Endothelial cell of umbilical vein (primary cell): ENCODE measurements around the gene CD300LD. TPM values are rescaled to one million over a fixed set of nuclear protein-coding genes. Genes with fewer than 3 reads are reported as not detected.
"Not testable (repeated sequence)": the region's sequence is repeated elsewhere in the genome, so short reads cannot be mapped to it uniquely, and the experiment has no call there.

ENCODE experiments used
- BruUV-seq: library from RNA; stranded (reverse); fragments of 400-500 nt; replicated peaks from 2 replicates; lab custom pipeline; 2021; lab: Mats Ljungman, UMichigan
- CTCF ChIA-PET: fragments of 300-600, 350-600 bp; sonication (Branson Sonifier 250); formaldehyde crosslinking; loops from one replicate; lab custom pipeline; 2021; ENCODE audit warnings: antibody characterized with exemption, inconsistent platforms; lab: Charles Lee
- POLR2A ChIA-PET: fragments of 300-600, 350-600 bp; sonication (Branson Sonifier 250); formaldehyde crosslinking; loops from one replicate; lab custom pipeline; 2021; ENCODE audit warnings: antibody characterized with exemption, inconsistent platforms; lab: Charles Lee
- DNase-seq: peaks from one replicate; pipeline ENCODE4 v3.0.0-alpha.2; 2011; ENCODE audit warnings: low read depth, low spot score
- FAIRE-seq: peaks from 2 replicates; lab custom pipeline; 2011; peaks lifted over from hg19 to GRCh38; lab: Jason Lieb, UNC
- H2AFZ ChIP-seq: 2 replicates; pipeline ENCODE4 v1.6.0; 2012; ENCODE audit warnings: low read depth, low read length, control low read depth, inconsistent platforms
- H3K27ac ChIP-seq: 2 replicates; pipeline ENCODE4 v1.5.1; 2011; ENCODE audit warnings: low read depth, mild to moderate bottlenecking, control low read depth, low read length, moderate library complexity; ENCODE audit not compliant: insufficient read depth
- H3K27me3 ChIP-seq, 2 experiments: 2 replicates each; pipeline versions ENCODE4 v1.6.0 to v1.6.1; 2011; ENCODE audit warnings: low read length in 2 of 2, mixed read lengths in 1 of 2; ENCODE audit not compliant: control insufficient read depth in 2 of 2, insufficient read depth in 2 of 2
- H3K36me3 ChIP-seq, 2 experiments: 2 replicates in 1 of 2; 3 replicates in 1 of 2; pipeline ENCODE4 v1.5.1; 2011; ENCODE audit warnings: low read length in 2 of 2, mild to moderate bottlenecking in 1 of 2, moderate library complexity in 1 of 2; ENCODE audit not compliant: control insufficient read depth in 2 of 2, insufficient read depth in 2 of 2; ENCODE audit errors: extremely low read depth in 1 of 2
- H3K4me1 ChIP-seq: 3 replicates; pipeline ENCODE4 v1.5.1; 2011; ENCODE audit warnings: mild to moderate bottlenecking, low read length; ENCODE audit not compliant: control insufficient read depth, insufficient read depth; ENCODE audit errors: extremely low read depth
- H3K4me2 ChIP-seq: 2 replicates; pipeline ENCODE4 v1.6.1; 2011; ENCODE audit warnings: low read length, control low read depth, mixed read lengths; ENCODE audit not compliant: insufficient read depth
- H3K4me3 ChIP-seq, 3 experiments: fragments of 200-600 bp in 1 of 3; sonication (generic), shearing (Covaris generic) in 1 of 3; replicated peaks in 1 of 3; 2 replicates each; pipeline ENCODE4 v1.5.1; 2011 to 2016; ENCODE audit warnings: control low read depth in 3 of 3, low read length in 3 of 3, mild to moderate bottlenecking in 2 of 3, inconsistent platforms in 1 of 3, low read depth in 1 of 3, moderate library complexity in 1 of 3; ENCODE audit not compliant: insufficient read depth in 1 of 3
- H3K79me2 ChIP-seq: 2 replicates; pipeline ENCODE4 v1.6.0; 2012; ENCODE audit warnings: low read length, inconsistent platforms; ENCODE audit not compliant: control insufficient read depth, insufficient read depth
- H3K9ac ChIP-seq: replicated peaks from 2 replicates; pipeline ENCODE3; 2011; ENCODE audit warnings: low read length, control low read depth; ENCODE audit not compliant: insufficient read depth; ENCODE audit errors: extremely low read depth
- H3K9me1 ChIP-seq: replicated peaks from 3 replicates; pipeline ENCODE4 v1.6.0; 2011; ENCODE audit warnings: mild to moderate bottlenecking, low read length; ENCODE audit not compliant: control insufficient read depth, insufficient read depth; ENCODE audit errors: extremely low read depth
- H3K9me3 ChIP-seq: replicated peaks from 2 replicates; pipeline ENCODE4 v1.5.1; 2012; ENCODE audit warnings: low read length, inconsistent platforms; ENCODE audit not compliant: control insufficient read depth, insufficient read depth
- H4K20me1 ChIP-seq: replicated peaks from 2 replicates; pipeline ENCODE3; 2011; ENCODE audit warnings: mild to moderate bottlenecking, low read length; ENCODE audit not compliant: control insufficient read depth, insufficient read depth; ENCODE audit errors: extremely low read depth
- EZH2 ChIP-seq: IDR thresholded peaks from 2 replicates; pipeline ENCODE4 v1.6.1; 2012; ENCODE audit warnings: borderline replicate concordance, low read depth, mild to moderate bottlenecking, moderate library complexity, low read length, inconsistent platforms; ENCODE audit not compliant: severe bottlenecking
- FOS ChIP-seq: IDR thresholded peaks from 2 replicates; pipeline ENCODE4 v1.6.1; 2011; ENCODE audit warnings: mild to moderate bottlenecking, low read length, moderate library complexity, borderline replicate concordance; ENCODE audit not compliant: insufficient read depth
- GATA2 ChIP-seq: IDR thresholded peaks from 2 replicates; pipeline ENCODE4 v1.7.0; 2011; ENCODE audit warnings: low read depth, mild to moderate bottlenecking, moderate library complexity, mixed read lengths, low read length; ENCODE audit not compliant: insufficient read length, insufficient read depth
- JUN ChIP-seq: IDR thresholded peaks from 2 replicates; pipeline ENCODE4 v1.6.1; 2011; ENCODE audit warnings: borderline replicate concordance, low read depth; ENCODE audit not compliant: insufficient read length, insufficient read depth
- MAX ChIP-seq: IDR thresholded peaks from 2 replicates; pipeline ENCODE4 v1.6.1; 2011; ENCODE audit not compliant: insufficient read depth, insufficient read length
- MYC ChIP-seq: IDR thresholded peaks from one replicate; pipeline ENCODE4 v1.6.1; 2011; ENCODE audit warnings: mild to moderate bottlenecking, low read depth, low read length
- POLR2A ChIP-seq: IDR thresholded peaks from 2 replicates; pipeline ENCODE4 v1.6.1; 2012; ENCODE audit warnings: low read depth, mild to moderate bottlenecking, control low read depth, low read length
- POLR2AphosphoS5 ChIP-seq: IDR thresholded peaks from 2 replicates; pipeline ENCODE4 v1.6.1; 2012; ENCODE audit warnings: low read depth, mild to moderate bottlenecking, control low read depth, low read length, moderate library complexity; ENCODE audit not compliant: insufficient read depth
- dilution Hi-C: fragments of 300-500 bp; cut with MboI; formaldehyde crosslinking; loops from one replicate; pipeline ENCODE4 v1.15.0; 2019; ENCODE audit warnings: low sequenced_read_pairs; ENCODE audit not compliant: extremely low pct_ligation_motif_present
- intact Hi-C: fragments of 100-400 bp; cut with micrococcal nuclease; formaldehyde crosslinking; loops from one replicate; pipeline ENCODE4 v1.10.0; 2022
- polyA plus RNA-seq, 4 experiments: library from polyadenylated mRNA; depleted of rRNA in 3 of 4; stranded (reverse) in 3 of 4; unstranded in 1 of 4; fragments of >200 nt; gene quantifications; 2 replicates each; pipeline versions ENCODE4 v1.2.1 to v1.2.3, GENCODE V29; 2011 to 2012; ENCODE audit warnings: missing spikeins in 1 of 4
- total RNA-seq: library from RNA; stranded (reverse); gene quantifications from 2 replicates; pipeline ENCODE4 v1.2.3, GENCODE V29; 2021
- TF ChIP-seq, protein P1 (sequence below), 2 donors: IDR thresholded peaks; 1 replicate in 1 of 2; 2 replicates in 1 of 2; pipeline ENCODE4 v1.5.1; 2011; ENCODE audit warnings: low read length in 2 of 2, mild to moderate bottlenecking in 2 of 2, moderate library complexity in 2 of 2, control low read depth in 1 of 2, inconsistent platforms in 1 of 2, low read depth in 1 of 2; ENCODE audit not compliant: insufficient read depth in 1 of 2; ENCODE audit errors: extremely low read depth in 1 of 2

CD300LD gene
- total and polyA plus RNA-seq, 2 donors (not counting 3 experiments of a cell fraction or from before 2014, with no cell fraction given): not detected

DNA sequence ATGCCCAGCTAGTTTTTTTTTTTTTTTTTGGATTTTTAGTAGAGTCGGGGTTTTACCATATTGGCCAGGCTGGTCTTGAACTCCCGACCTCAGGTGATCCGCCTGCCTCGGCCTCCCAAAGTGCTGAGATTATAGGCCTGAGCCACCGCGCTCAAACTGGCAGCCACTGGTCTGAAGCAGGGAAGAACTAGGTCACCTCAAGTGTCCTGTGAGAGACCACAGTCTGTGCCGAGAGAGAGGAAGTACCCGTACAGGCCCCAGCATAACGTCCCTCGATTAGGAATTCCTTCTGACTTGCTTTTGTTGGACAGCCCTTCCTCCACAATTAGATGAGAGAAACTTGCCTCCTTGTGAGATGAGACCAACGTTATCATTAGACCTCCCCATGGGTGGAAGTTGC lies 45.2 kb upstream of the CD300LD start:
- FAIRE-seq (no peak), DNase-seq (no peak)
- TF ChIP-seq GATA2 (no peak), POLR2A (no peak), MYC (no peak), POLR2AphosphoS5 (no peak), EZH2 (no peak), FOS (no peak), MAX (no peak), JUN (no peak)
- TF ChIP-seq, protein P1, sequence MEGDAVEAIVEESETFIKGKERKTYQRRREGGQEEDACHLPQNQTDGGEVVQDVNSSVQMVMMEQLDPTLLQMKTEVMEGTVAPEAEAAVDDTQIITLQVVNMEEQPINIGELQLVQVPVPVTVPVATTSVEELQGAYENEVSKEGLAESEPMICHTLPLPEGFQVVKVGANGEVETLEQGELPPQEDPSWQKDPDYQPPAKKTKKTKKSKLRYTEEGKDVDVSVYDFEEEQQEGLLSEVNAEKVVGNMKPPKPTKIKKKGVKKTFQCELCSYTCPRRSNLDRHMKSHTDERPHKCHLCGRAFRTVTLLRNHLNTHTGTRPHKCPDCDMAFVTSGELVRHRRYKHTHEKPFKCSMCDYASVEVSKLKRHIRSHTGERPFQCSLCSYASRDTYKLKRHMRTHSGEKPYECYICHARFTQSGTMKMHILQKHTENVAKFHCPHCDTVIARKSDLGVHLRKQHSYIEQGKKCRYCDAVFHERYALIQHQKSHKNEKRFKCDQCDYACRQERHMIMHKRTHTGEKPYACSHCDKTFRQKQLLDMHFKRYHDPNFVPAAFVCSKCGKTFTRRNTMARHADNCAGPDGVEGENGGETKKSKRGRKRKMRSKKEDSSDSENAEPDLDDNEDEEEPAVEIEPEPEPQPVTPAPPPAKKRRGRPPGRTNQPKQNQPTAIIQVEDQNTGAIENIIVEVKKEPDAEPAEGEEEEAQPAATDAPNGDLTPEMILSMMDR (IDR thresholded peaks at IDR 0.05; ENCODE audit: extremely low read depth in 1 of 2, insufficient read depth in 1 of 2, low read depth in 1 of 2, low read length in 2 of 2): no peak
- H3K9me3 ChIP-seq: no peaks in the 10 kb centered on the region
- dilution Hi-C loops: no loop called here
- no peak overlapping the region for H3K27ac ChIP-seq
- no peak overlapping the region for H2AFZ ChIP-seq
- no peaks in the 10 kb centered on the region for H3K79me2 ChIP-seq
- intact Hi-C loops: no loop called here
- no peaks in the 10 kb centered on the region for H3K36me3 ChIP-seq
- H3K9ac ChIP-seq: no peak overlapping the region
- ChIA-PET POLR2A (no interaction called here), CTCF (no interaction called here)
- no peaks in the 10 kb centered on the region for H3K4me1 ChIP-seq
- no peak overlapping the region for H3K4me3 ChIP-seq
- no peaks in the 10 kb centered on the region for H3K27me3 ChIP-seq
- H3K4me2 ChIP-seq: no peak overlapping the region
- H4K20me1 ChIP-seq: no peaks in the 10 kb centered on the region
- no TSS peak for BruUV-seq
- no peaks in the 10 kb centered on the region for H3K9me1 ChIP-seq

DNA sequence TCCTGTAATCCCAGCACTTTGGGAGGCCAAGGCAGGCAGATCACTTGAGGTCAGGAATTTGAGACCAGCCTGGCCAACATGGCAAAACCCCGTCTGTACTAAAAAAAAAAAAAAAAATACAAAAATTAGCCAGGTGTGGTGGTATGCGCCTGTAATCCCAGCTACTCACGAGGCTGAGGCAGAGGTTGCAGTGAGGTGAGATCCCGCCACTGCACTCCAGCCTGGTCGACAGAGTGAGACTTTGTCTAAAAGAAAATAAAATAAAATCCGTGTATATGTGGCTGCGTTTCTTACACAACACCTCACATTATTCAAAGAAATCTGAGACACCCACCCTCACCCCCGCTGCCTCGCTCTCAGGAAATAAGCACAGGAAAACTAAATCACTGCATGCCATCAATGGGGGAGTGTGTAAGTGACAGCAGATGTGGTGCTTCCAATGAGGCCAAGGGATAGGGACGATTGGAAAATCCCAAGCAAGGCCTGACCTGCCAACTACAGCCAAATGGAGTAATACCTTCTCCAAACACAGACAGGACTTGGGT lies 44.5 kb upstream of the CD300LD start:
- BruUV-seq, H3K27ac ChIP-seq, H2AFZ ChIP-seq, H3K4me1 ChIP-seq, H3K4me3 ChIP-seq, H3K79me2 ChIP-seq, H3K27me3 ChIP-seq, H3K4me2 ChIP-seq, H3K36me3 ChIP-seq, dilution Hi-C loops, H3K9me3 ChIP-seq, H4K20me1 ChIP-seq, FAIRE-seq, H3K9me1 ChIP-seq, H3K9ac ChIP-seq, DNase-seq, CTCF ChIA-PET, intact Hi-C loops, POLR2A ChIA-PET: not testable (repeated sequence)
